Neuron (in vitro differentiated cells): ENCODE measurements around the gene ACOT9.
"Not testable (repeated sequence)": the region's sequence is repeated elsewhere in the genome, so short reads cannot be mapped to it uniquely, and the experiment has no call there.

ENCODE experiments used
- H2AFZ ChIP-seq: one replicate; pipeline ENCODE4 v1.6.1; 2013; ENCODE audit warnings: low read depth, mild to moderate bottlenecking, inconsistent platforms, low read length, moderate library complexity
- H3K27me3 ChIP-seq: one replicate; pipeline ENCODE4 v1.6.1; 2013; ENCODE audit warnings: low read length; ENCODE audit not compliant: insufficient read depth
- H3K36me3 ChIP-seq: one replicate; pipeline ENCODE4 v1.6.1; 2013; ENCODE audit warnings: low read length; ENCODE audit not compliant: insufficient read depth
- H3K4me1 ChIP-seq: one replicate; pipeline ENCODE4 v1.6.1; 2013; ENCODE audit warnings: low read length; ENCODE audit not compliant: insufficient read depth
- H3K4me3 ChIP-seq: 2 replicates; pipeline ENCODE4 v1.5.1; 2013; ENCODE audit warnings: mild to moderate bottlenecking, low read length, moderate library complexity
- H3K9me3 ChIP-seq: one replicate; pipeline ENCODE4 v1.6.1; 2013; ENCODE audit warnings: low read length

The ACOT9 gene

GRCh38 chrX:23662187-23662586, 80.9 kb downstream of the ACOT9 start:
- H3K4me3 ChIP-seq, result no peak overlapping the region
- no peak overlapping the region for H2AFZ ChIP-seq
- no peaks in the 10 kb centered on the region for H3K9me3 ChIP-seq
- H3K4me1 ChIP-seq, result no peaks in the 10 kb centered on the region
- H3K27me3 ChIP-seq, result peaks cover 2% of the 10 kb centered on the region
- no peaks in the 10 kb centered on the region for H3K36me3 ChIP-seq

- Histone ChIP-seq H3K4me1 (no peaks in the 10 kb centered on the region), H3K27me3 (peaks cover 2% of the 10 kb centered on the region), H3K4me3 (no peak overlapping the region), H3K36me3 (no peaks in the 10 kb centered on the region), H3K9me3 (no peaks in the 10 kb centered on the region), H2AFZ (no peak overlapping the region)
Measured at GRCh38 chrX:23661671-23662070, 81.4 kb downstream of the ACOT9 start.

- no peak overlapping the region for H3K4me3 ChIP-seq
- H3K27me3 ChIP-seq, result peaks cover 2% of the 10 kb centered on the region
- H3K9me3 ChIP-seq, result no peaks in the 10 kb centered on the region
- no peaks in the 10 kb centered on the region for H3K36me3 ChIP-seq
- H3K4me1 ChIP-seq, result no peaks in the 10 kb centered on the region
- no peak overlapping the region for H2AFZ ChIP-seq
Measured at GRCh38 chrX:23660766-23661132, 82.3 kb downstream of the ACOT9 start.

GRCh38 chrX:23660083-23660765, 82.9 kb downstream of the ACOT9 start:
- H3K4me1 ChIP-seq, H3K4me3 ChIP-seq: not testable (repeated sequence)

GRCh38 chrX:23659339-23659738, 83.7 kb downstream of the ACOT9 start:
- H2AFZ ChIP-seq, result no peak overlapping the region
- no peaks in the 10 kb centered on the region for H3K4me1 ChIP-seq
- H3K27me3 ChIP-seq, result peaks cover 6% of the 10 kb centered on the region
- no peaks in the 10 kb centered on the region for H3K9me3 ChIP-seq
- no peak overlapping the region for H3K4me3 ChIP-seq
- H3K36me3 ChIP-seq, result no peaks in the 10 kb centered on the region

More at GRCh38 chrX:23660083-23660765, 82.9 kb downstream of the ACOT9 start:
- H3K27me3 ChIP-seq, H2AFZ ChIP-seq, H3K36me3 ChIP-seq, H3K9me3 ChIP-seq: not testable (repeated sequence)

GRCh38 chrX:23656684-23657083, 86.4 kb downstream of the ACOT9 start:
- Histone ChIP-seq H3K27me3 (peaks cover 6% of the 10 kb centered on the region), H3K4me1 (no peaks in the 10 kb centered on the region), H3K9me3 (no peaks in the 10 kb centered on the region), H2AFZ (no peak overlapping the region), H3K4me3 (no peak overlapping the region), H3K36me3 (no peaks in the 10 kb centered on the region)

GRCh38 chrX:23656091-23656490, 87.0 kb downstream of the ACOT9 start:
- H3K4me1 ChIP-seq, result no peaks in the 10 kb centered on the region
- no peak overlapping the region for H2AFZ ChIP-seq
- no peaks in the 10 kb centered on the region for H3K36me3 ChIP-seq
- peaks cover 6% of the 10 kb centered on the region for H3K27me3 ChIP-seq
- H3K9me3 ChIP-seq, result no peaks in the 10 kb centered on the region
- H3K4me3 ChIP-seq, result no peak overlapping the region
